Fibroblast of skin of scalp (primary cell): ENCODE measurements around the gene CNDP1. TPM values are rescaled to one million over a fixed set of nuclear protein-coding genes. Genes with fewer than 3 reads are reported as not detected.
A peak's percentile ranks its signal among the peaks of the same experiment; 100 is the strongest.
"Not testable (repeated sequence)": the region's sequence is repeated elsewhere in the genome, so short reads cannot be mapped to it uniquely, and the experiment has no call there.

ENCODE experiments used
- DNase-seq: peaks from one replicate; pipeline ENCODE4 v3.0.0-alpha.2; 2013
- polyA plus RNA-seq, 2 experiments: library from polyadenylated mRNA; unstranded; fragments of 120-200 nt; gene quantifications; one replicate each; pipeline ENCODE4 v1.2.1, GENCODE V29; 2013; ENCODE audit not compliant: insufficient read length in 2 of 2

Gene CNDP1, protein sequence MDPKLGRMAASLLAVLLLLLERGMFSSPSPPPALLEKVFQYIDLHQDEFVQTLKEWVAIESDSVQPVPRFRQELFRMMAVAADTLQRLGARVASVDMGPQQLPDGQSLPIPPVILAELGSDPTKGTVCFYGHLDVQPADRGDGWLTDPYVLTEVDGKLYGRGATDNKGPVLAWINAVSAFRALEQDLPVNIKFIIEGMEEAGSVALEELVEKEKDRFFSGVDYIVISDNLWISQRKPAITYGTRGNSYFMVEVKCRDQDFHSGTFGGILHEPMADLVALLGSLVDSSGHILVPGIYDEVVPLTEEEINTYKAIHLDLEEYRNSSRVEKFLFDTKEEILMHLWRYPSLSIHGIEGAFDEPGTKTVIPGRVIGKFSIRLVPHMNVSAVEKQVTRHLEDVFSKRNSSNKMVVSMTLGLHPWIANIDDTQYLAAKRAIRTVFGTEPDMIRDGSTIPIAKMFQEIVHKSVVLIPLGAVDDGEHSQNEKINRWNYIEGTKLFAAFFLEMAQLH
- polyA plus RNA-seq (2013, experiment 1 of 2; ENCODE audit: insufficient read length) = 0.04 TPM
- not detected for polyA plus RNA-seq (2013, experiment 2 of 2; ENCODE audit: insufficient read length)

- no peak for DNase-seq
These were observed at the start of gene CNDP1 for GRCh38 chr18:74534150-74534969. TSS of gene CNDP1 (plus strand) at chr18:74534500. CDS start at chr18:74534668, 168 bp downstream.

GRCh38 chr18:74486119-74486849 is 48.0 kb upstream of the CNDP1 start:
- no peak for DNase-seq

DNA sequence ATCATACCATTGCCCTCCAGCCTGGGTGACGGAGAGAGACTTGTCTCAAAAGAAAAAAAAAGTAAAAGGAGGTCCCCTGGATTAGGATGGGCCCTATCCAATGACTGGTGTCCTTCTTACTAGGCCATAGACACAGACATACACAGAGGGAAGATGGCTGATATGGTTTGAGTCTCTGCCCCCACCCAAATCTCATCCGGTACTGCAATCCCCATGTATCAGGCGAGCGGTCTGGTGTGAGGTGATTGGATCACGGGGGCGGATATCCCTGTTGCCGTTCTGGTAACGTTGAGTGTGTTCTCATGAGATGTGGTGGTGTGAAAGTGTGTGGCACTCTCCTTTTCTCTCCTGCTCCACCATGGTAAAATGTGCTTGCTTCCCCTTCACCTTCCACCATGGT is 45.9 kb upstream of the CNDP1 start:
- no peak for DNase-seq

GRCh38 chr18:74488864-74489263 is 45.4 kb upstream of the CNDP1 start:
- DNase-seq = no peak

- peak; percentile 87 for DNase-seq
These were observed 44.6 kb upstream of the CNDP1 start for GRCh38 chr18:74489676-74490075.

DNA sequence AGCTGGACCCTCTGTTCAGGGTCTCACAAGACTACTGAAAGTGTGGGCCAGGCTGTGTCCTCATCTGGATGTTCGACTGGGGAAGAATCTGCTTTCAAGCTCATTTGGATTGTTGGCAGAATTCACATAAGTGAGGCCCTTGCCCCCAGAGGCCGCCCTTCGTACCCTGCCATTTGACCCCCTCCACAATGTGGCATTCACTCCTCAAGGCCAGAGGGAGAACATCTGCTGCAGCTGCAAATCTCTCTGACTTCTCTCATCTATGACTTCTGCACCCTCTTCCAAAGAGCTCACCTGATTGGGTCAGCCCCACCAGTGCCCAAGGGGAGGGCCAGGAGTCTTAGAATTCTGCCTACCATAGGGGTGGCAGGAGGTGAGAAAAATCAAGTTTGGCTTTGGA is 42.0 kb upstream of the CNDP1 start:
- DNase-seq = no peak

DNA sequence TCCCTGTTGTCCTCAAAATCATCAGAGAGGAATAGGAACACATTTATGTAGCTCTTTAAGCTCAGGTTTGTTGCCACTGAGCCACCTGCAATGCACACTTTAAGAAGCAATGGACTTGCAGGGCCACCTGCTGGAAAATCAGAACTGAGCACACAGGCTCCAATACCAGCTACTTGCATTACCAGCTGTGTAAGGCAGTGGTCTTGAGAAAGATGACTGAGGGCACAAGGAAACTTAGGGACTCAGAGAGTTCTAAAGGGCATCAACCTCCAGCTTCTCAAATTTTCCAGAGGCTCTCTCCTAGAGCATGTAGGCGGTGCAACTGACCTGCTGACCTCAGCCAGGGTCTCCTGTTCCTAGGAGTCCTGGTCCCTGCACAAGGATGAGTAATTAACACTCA is 40.6 kb upstream of the CNDP1 start:
- peak; percentile 48 for DNase-seq

GRCh38 chr18:74494514-74494913 is 39.8 kb upstream of the CNDP1 start:
- no peak for DNase-seq

DNA sequence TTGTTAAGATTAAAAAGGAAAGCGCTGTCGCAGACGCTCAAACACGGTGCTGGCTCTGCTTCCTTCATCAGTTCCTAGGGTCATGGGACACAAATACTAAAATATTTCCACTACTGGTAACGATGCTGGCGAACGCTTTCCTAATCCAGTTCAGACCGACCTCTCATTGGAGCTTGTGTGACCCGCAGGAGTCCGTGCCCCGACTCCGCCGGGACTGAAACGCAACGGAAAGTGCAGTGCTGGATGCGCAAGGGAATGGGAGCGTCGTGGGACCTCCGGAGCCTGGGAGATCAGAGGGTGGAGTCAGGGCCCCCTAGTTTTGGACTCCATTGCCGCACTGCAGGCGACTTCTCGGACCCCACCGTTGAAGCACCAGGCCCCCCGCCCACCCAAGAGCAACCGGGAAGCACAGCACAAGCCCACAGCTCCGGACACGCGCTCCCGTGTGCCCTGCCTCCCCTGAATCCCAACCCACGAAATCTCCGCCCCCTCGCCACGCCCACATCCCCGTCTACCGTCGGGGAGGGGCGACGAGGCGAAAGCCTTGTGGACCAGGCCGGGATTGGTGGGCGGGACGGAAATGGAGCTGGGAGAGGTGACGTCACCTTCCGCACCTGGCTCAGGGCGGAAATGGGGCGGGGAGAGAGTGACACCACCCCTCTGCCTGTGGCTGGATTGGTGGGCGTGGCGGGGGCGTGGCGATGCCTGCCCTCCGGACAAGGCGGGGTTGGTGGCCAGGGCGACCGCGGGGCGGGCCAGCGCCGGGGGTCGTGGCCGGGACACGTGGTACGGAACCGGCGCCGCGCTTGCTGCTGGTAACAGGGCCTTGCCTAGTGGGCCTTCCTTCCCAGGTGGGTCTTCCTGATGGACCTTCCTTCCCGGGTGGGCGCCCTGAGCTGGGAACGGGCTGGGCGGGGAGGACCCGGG is 38.5 kb upstream of the CNDP1 start, which contains the start of gene CNDP2:
CNDP2 (plus strand) TSS at position 783 of the 927 bp plus-strand sequence. CDS start 3,611 bp downstream, outside the sequence.
- peak; percentile 99 for DNase-seq

DNA sequence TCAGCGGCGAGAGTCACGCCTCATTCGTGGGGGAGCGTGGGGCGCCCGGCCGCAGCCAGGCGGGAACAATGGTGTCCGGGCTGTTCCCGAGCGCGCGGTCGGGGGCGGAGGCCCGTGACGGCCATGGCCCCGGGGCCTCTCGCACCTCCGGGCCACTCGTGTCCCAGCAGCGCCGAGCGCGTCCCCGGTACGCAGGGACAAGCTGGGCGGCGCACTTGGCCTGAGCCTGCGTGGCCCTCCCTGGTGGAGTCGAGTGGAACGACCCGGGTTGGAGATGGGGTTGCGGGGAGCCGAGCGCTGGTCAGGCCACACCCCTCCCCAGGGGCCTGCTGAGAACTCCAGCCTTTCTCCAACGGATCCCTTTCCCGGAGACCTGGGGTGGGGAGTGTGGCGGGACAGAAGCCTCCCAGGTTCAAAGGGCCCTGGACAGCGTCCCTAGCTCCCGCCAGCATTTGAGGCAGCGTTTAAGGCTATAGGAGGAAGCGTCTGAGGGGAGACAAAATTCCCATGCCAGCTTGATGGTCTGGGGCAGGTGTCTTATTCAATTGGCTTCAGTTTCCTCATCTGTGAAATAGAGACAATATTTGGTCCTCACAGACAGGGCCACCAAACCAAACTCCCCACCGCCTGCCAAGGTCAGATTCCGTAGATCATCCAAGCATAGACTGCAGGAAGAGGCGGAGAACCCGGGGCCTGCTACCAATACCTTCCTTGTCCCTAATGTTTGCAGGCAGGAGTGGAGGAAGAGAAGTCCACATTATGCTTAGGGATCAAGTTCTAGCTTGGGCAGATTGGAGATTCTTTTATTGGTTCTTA is 37.6 kb upstream of the CNDP1 start:
- DNase-seq = peak; percentile 48

DNA sequence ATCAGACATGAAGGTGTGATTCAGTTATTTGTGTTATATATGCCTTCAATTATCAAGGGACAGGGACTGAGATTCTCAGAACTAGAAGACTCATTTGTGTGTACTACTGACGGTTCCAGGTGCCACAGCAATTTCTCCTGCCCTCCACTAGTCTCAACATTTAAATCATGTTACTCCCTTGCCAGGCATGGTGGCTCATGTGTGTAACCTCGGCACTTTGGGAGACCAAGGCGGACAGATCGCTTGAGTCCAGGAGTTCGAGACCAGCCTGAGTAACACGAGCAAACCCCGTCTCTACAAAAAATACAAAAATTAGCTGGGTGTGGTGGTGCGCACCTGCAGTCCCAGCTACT is 37.0 kb upstream of the CNDP1 start:
- no peak for DNase-seq

- no peak for DNase-seq
These were observed 36.5 kb upstream of the CNDP1 start for GRCh38 chr18:74497778-74498177.

DNA sequence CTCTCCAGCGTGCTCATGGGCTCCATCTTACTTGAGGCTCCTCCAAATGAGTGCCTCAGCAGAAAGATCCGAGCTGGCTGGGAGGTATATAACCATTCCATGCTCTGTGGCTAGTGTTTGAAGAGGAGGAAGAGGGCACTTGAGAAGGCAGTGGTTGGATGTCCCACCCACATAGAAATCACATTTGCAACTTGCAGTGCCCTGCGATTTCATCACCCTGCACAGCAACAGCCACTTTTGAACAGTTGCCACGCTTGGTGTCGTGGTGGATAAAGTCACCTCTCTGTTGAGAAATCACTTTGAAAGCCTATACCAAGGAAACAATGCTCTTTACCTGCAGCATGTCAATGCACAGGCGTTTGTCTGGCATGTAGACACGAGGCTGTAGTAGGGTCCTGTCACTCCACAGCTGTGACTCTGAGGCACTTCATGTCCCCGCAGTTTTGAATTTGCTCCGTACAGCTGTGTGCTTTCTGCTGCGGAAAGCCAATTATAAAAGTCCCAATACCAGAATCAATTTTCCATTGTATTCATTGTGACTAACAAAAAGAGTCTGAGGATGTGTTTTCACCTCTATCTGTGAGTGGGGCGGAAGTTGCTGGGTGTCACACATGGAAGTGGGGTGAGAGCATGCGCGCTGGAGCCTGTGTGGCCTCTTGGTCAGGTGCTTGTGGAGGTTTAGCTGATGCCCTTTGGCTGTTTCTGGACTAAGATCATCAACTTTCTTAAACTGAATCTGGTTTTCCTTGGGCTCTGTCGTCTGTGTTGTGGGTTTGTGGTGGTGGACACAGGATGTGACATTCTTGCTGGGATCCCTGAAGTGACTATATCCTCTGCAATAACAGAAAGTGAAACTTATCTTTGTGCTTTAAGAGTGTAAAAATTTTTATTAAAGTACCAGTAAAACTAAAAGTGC is 35.3 kb upstream of the CNDP1 start:
- DNase-seq = no peak

GRCh38 chr18:74499633-74500032 is 34.7 kb upstream of the CNDP1 start:
- DNase-seq = no peak

- no peak for DNase-seq
These were observed 33.9 kb upstream of the CNDP1 start for GRCh38 chr18:74500372-74500771.

DNA sequence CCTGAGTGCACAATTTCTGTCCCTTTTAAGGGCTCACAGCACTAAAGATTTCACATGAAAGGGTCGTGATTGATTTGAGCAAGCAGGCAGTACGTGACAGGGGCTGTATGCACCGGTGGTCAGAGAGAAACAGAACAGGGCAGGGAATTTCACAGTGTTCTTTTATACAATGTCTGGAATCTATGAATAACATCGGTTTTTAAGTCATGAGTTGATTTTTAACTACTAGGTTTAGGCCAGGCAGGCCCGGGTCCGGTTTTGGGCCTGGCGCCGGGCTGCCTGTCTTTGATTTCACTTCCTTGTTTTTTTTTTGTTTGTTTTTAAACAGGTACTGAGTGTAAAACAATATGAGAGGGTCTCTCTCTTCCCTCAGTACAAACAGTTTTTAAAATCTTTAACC is 33.5 kb upstream of the CNDP1 start:
- not testable (repeated sequence) for DNase-seq

DNA sequence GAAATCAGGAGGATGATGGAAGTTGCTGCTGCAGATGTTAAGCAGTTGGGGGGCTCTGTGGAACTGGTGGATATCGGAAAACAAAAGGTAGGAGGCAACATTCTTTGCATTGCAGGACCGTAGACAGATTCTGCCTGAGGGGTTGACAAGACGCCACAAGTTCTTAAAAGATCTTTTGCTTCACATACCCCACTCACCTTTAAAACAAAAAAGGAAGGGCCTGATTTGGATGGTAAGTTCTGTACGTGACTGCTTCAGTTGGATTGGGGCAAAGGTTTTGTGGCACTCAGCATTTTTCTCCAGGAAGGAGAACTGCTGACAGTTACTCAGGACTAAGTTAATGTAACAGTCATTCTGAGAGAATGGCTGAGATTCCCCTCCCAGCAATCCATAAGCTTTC is 32.9 kb upstream of the CNDP1 start:
- no peak for DNase-seq

- no peak for DNase-seq
These were observed 31.2 kb upstream of the CNDP1 start for GRCh38 chr18:74503137-74503536.

DNA sequence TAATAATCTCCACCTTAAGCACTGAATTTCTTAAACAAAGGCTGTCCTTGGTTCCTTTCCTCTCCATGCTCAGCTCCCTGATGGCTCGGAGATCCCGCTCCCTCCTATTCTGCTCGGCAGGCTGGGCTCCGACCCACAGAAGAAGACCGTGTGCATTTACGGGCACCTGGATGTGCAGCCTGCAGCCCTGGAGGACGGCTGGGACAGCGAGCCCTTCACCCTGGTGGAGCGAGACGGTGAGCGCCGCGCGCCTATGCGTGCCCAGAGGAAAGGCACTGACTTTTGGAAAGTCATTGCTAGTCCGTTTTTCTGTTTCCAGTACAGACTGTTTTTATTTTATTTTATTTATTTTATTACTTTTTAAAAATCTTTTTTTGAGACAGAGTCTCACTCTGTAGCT is 28.5 kb upstream of the CNDP1 start:
- no peak for DNase-seq
